Stimulated activated naive B cell treated with anti-CD40 and anti-IgM and Interleukin-4, amounts not matched to agents 10 μg/mL and 1 μg/mL and 100 μg/mL, for 72 hours (primary cell): Measurements from ENCODE around the gene SLC25A40.
"Not testable (repeated sequence)": the region's sequence is repeated elsewhere in the genome, so short reads cannot be mapped to it uniquely, and the experiment has no call there.

Experiments
- ATAC-seq, 2 donors: fragments of 150-1000 bp; cut with Tn5 transposase; replicated peaks; 2 replicates each; pipeline ENCODE4 v1.10.0; 2021; ENCODE audit warnings: moderate library complexity in 1 of 2
- DNase-seq: peaks from one replicate; pipeline ENCODE4 v3.0.0; 2021
- H3K27ac Mint-ChIP-seq: one replicate; pipeline ENCODE4 v1.8.0; 2022; ENCODE audit warnings: mild to moderate bottlenecking, mixed read lengths
- H3K27me3 Mint-ChIP-seq, 2 donors: one replicate each; pipeline ENCODE4 v1.8.0; 2022; ENCODE audit warnings: mixed read lengths in 2 of 2
- H3K36me3 Mint-ChIP-seq, 2 donors: one replicate each; pipeline ENCODE4 v1.8.0; 2022; ENCODE audit warnings: mixed read lengths in 2 of 2, mild to moderate bottlenecking in 1 of 2
- H3K4me1 Mint-ChIP-seq, 2 donors: one replicate each; pipeline ENCODE4 v1.8.0; 2022; ENCODE audit warnings: mixed read lengths in 2 of 2, mild to moderate bottlenecking in 1 of 2
- H3K4me3 Mint-ChIP-seq, 2 donors: one replicate each; pipeline ENCODE4 v1.8.0; 2022; ENCODE audit warnings: mild to moderate bottlenecking in 2 of 2, mixed read lengths in 2 of 2, moderate library complexity in 1 of 2
- H3K9me3 Mint-ChIP-seq, 2 donors: one replicate each; pipeline ENCODE4 v1.8.0; 2022; ENCODE audit warnings: mixed read lengths in 2 of 2, mild to moderate bottlenecking in 1 of 2

Gene SLC25A40

DNA sequence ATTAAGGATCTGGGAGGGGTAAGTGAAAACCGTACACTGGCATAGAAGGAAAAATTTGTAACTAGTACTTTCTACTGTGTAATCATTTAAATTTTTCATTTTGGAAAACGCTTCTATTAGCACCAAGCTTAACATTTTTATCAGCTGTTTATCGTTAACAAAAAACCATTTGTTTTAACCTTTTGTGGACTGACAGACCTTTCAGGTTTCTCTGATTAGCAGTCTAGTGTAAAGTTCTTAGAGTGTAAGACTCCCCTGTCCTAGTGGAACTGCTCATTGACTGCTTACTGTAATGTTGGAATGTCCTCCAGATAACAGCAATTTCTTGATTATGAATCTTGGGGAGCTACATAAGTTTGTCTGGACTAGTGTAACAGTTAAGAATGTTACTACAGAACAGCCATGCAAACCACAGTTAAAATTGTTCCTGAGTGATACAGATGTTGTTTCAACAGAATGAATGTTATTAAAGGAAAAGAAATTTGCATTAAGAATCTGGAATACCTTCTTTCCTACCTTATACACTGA lies 2.1 kb upstream of the SLC25A40 start:
- DNase-seq (no peak), ATAC-seq (no peak)
- Mint-ChIP-seq H3K27ac (no peak overlapping the region), H3K36me3 (peaks cover 9 to 18% of the 10 kb centered on the region in 2 donors), H3K4me3 (no peak overlapping the region), H3K27me3 (no peaks in the 10 kb centered on the region), H3K9me3 (no peaks in the 10 kb centered on the region), H3K4me1 (peaks cover 16 to 20% of the 10 kb centered on the region in 2 donors)

DNA sequence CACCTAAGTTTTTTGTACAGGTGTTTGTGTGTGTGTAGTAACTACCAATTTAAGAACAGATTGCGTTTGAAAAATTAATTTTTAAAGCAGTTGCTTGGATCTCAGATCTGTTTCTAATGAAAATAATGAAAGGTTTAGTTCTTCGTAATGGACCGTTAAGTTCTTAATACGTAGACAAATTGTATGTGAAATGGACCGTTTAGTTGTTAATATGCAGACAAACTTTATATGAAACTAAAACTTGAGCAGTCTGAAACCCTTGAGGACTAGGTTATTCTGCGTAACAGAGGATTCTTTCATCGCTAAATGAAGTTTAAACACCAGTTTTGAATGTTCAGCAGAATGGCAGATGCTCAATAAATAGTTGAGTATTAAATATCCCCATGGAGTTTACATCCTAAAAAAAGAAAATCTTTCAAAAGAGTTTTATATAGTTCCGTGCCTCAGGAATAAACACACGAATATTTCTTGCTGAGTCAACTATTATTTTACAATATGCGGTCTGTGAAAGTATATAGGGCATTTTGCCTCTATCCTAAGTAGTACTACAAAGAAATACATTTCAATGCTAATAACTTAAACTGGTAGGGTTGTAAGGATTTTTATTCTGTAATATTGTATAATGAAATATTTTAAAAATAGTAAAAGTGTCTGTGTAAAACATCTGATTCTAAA lies 1.3 kb upstream of the SLC25A40 start:
- Mint-ChIP-seq H3K27ac (peak overlapping the region; percentile 99), H3K4me1 (peaks cover 17 to 25% of the 10 kb centered on the region in 2 donors), H3K9me3 (no peaks in the 10 kb centered on the region), H3K4me3 (peak overlapping the region; percentile 97), H3K36me3 (peaks cover 9 to 18% of the 10 kb centered on the region in 2 donors), H3K27me3 (no peaks in the 10 kb centered on the region)
- ATAC-seq (no peak), DNase-seq (no peak)

GRCh38 chr7:87876869-87877234 lies 692 bp upstream of the SLC25A40 start:
- Mint-ChIP-seq H3K4me1 (peaks cover 14 to 28% of the 10 kb centered on the region in 2 donors), H3K4me3 (peak overlapping the region; percentile 97), H3K27ac (peak overlapping the region; percentile 99), H3K9me3 (peaks cover 0 to 2% of the 10 kb centered on the region in 2 donors), H3K36me3 (peaks cover 13 to 24% of the 10 kb centered on the region in 2 donors), H3K27me3 (no peaks in the 10 kb centered on the region)
- ATAC-seq, result peak; percentile 19 to 24
- DNase-seq, result peak; percentile 23

DNA sequence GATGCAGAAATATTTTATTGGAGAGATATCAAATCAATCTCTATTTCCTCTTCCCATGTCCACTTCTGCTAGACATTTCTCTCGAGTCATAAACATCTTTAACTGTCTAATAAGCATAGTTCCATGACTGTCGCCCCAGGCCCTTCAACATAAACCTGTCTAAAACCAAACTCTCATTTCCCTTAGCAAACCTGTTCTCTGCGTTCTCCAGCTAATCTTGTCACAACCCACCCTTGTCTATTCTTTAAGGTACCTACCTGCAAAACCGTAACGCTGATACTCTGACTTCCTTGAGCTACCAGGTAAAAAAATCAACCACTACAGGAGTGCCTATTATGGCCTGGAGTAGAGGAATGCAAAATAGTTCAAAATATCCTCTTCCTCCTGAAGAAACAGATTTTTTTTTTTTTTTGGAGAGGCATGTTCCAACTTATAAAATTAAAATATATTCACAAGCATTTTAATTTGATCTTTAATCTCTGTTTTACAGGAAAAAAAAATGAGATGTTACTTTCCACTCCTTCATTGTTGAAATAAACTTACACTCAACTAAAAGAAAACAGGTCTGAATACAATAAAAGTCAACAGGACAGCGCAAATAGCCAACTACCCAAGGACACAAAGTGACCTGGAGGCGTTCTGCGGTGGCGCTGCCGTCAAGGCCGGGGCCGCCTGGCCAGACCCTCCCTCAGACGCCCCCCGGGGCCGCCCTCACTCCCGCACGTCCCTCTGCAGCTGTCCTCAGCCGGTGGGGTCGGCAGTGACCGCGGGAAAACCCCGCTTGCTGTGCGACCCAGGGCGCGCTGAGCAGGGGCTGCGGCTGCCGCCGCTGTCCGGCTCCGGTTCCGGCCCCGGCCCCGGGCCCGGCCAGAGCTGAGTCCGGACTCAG lies 765 bp downstream of the SLC25A40 start:
- peaks cover 17 to 31% of the 10 kb centered on the region in 2 donors for H3K36me3 Mint-ChIP-seq
- no peak for DNase-seq

DNA sequence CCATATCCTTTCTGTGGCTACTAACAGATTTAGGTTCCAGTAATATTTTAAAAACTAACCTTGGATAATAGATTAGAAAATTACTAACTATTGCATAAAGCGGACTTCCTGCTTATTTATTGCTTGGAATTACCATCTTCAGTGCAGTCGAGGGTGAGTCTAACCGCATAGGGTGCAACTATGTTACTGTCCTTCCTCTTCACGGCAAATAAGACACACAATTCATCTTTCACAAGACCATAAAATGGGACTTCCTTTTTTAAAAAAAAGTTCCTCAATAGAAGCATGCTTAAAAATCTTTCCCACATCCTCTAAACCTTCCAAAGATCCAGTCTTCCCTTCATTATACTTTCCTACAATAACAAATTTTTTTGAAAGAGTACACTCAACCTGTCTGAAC lies 2.1 kb downstream of the SLC25A40 start:
- H3K4me3 Mint-ChIP-seq, result peak overlapping the region; percentile 97
- H3K27me3 Mint-ChIP-seq, result no peaks in the 10 kb centered on the region
- H3K27ac Mint-ChIP-seq, result peak overlapping the region; percentile 38
- H3K36me3 Mint-ChIP-seq, result peaks cover 18 to 33% of the 10 kb centered on the region in 2 donors
- peaks cover 16 to 30% of the 10 kb centered on the region in 2 donors for H3K4me1 Mint-ChIP-seq
- peaks cover 0 to 2% of the 10 kb centered on the region in 2 donors for H3K9me3 Mint-ChIP-seq
- DNase-seq (no peak), ATAC-seq (no peak)

More for the DNA sequence above, 765 bp downstream of the SLC25A40 start:
- Mint-ChIP-seq H3K4me3 (peak overlapping the region; percentile 97), H3K27ac (peak overlapping the region; percentile 79), H3K9me3 (peaks cover 0 to 2% of the 10 kb centered on the region in 2 donors), H3K4me1 (peaks cover 16 to 28% of the 10 kb centered on the region in 2 donors), H3K27me3 (no peaks in the 10 kb centered on the region)
- ATAC-seq, result peak; percentile 3 to 4

GRCh38 chr7:87873328-87873727 lies 2.8 kb downstream of the SLC25A40 start:
- peaks cover 18 to 33% of the 10 kb centered on the region in 2 donors for H3K36me3 Mint-ChIP-seq
- not testable (repeated sequence) for H3K9me3 Mint-ChIP-seq, ATAC-seq, H3K4me3 Mint-ChIP-seq, DNase-seq, H3K27me3 Mint-ChIP-seq, H3K27ac Mint-ChIP-seq
- H3K4me1 Mint-ChIP-seq, result peaks cover 16 to 33% of the 10 kb centered on the region in 2 donors

- Mint-ChIP-seq H3K36me3 (peaks cover 21 to 40% of the 10 kb centered on the region in 2 donors), H3K4me3 (no peak overlapping the region), H3K27ac (no peak overlapping the region), H3K27me3 (no peaks in the 10 kb centered on the region), H3K4me1 (peaks cover 16 to 33% of the 10 kb centered on the region in 2 donors), H3K9me3 (peaks cover under 1 to 4% of the 10 kb centered on the region in 2 donors)
- no peak for ATAC-seq
- DNase-seq, result no peak
These were observed 3.8 kb downstream of the SLC25A40 start for GRCh38 chr7:87872346-87872745.

- peaks cover 16 to 32% of the 10 kb centered on the region in 2 donors for H3K4me1 Mint-ChIP-seq
- peaks cover 12 to 15% of the 10 kb centered on the region in 2 donors for H3K9me3 Mint-ChIP-seq
- H3K36me3 Mint-ChIP-seq, result peaks cover 40 to 57% of the 10 kb centered on the region in 2 donors
- DNase-seq (no peak), ATAC-seq (no peak)
- H3K4me3 Mint-ChIP-seq, result no peak overlapping the region
- no peak overlapping the region for H3K27ac Mint-ChIP-seq
- no peaks in the 10 kb centered on the region for H3K27me3 Mint-ChIP-seq
These were observed 5.7 kb downstream of the SLC25A40 start for GRCh38 chr7:87870471-87870870.

GRCh38 chr7:87866533-87866932 lies 9.6 kb downstream of the SLC25A40 start:
- Mint-ChIP-seq H3K4me1 (peaks cover 4 to 22% of the 10 kb centered on the region in 2 donors), H3K9me3 (peaks cover 15 to 16% of the 10 kb centered on the region in 2 donors), H3K36me3 (peaks cover 45 to 58% of the 10 kb centered on the region in 2 donors)
- not testable (repeated sequence) for H3K27me3 Mint-ChIP-seq, DNase-seq, H3K27ac Mint-ChIP-seq, H3K4me3 Mint-ChIP-seq, ATAC-seq

DNA sequence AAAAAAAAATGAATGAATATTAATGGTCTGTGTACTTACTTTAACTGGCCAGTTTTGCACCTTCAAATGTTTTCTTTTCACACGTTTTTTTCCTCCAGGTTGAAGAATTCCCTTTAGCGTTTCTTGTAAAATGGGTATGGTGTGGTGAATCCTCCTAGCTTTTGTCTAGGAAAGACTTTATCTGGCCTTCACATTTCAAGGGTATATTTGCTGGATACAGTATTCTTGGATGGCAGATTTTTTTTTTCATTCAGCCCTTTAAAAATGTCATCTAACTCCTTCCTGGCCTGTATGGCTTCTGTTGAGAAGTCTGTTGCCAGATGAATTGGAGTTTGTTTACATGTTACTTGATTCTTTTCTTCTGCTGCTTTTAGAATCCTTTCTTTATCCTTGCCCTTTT lies 10.1 kb downstream of the SLC25A40 start:
- no peak overlapping the region for H3K27ac Mint-ChIP-seq
- DNase-seq, result no peak
- peaks cover 15 to 16% of the 10 kb centered on the region in 2 donors for H3K9me3 Mint-ChIP-seq
- no peaks in the 10 kb centered on the region for H3K27me3 Mint-ChIP-seq
- peaks cover 4 to 22% of the 10 kb centered on the region in 2 donors for H3K4me1 Mint-ChIP-seq
- ATAC-seq, result no peak
- H3K36me3 Mint-ChIP-seq, result peaks cover 43 to 55% of the 10 kb centered on the region in 2 donors
- H3K4me3 Mint-ChIP-seq, result no peak overlapping the region

- Mint-ChIP-seq H3K9me3 (no peaks in the 10 kb centered on the region), H3K27me3 (no peaks in the 10 kb centered on the region), H3K4me3 (no peak overlapping the region), H3K36me3 (peaks cover 13 to 21% of the 10 kb centered on the region in 2 donors), H3K4me1 (peaks cover 1 to 4% of the 10 kb centered on the region in 2 donors), H3K27ac (no peak overlapping the region)
- DNase-seq, result no peak
- no peak for ATAC-seq
These were observed 17.6 kb downstream of the SLC25A40 start for GRCh38 chr7:87858417-87859100.

DNA sequence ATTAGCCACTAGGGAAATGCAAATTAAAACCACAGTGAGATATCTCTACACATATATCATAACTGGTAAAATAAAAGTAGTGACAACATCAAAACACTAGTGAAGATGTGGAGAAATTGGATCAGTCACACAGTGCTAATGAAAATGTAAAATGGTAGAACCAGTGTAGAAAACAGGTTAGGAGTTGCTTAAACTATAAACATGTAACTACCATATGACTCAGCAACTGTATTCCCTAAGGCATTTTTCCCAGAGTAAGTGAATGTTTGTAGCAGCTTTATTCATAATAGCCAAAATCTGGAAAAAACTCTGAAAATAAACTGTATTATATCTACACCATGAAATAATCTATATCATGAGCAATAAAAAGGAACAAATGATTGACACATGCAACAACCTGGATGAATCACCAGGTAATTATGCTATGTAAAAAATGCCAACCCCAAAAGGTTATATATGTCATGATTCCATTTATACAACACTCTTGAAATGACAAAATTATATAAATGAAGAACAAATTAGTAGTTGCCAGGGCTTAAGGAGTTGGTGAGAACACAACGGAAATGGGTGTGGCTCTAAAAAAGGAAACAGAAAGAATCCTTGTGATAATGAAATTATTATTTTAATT lies 22.8 kb downstream of the SLC25A40 start:
- Mint-ChIP-seq H3K4me1 (peaks cover 7 to 11% of the 10 kb centered on the region in 2 donors), H3K27me3 (no peaks in the 10 kb centered on the region), H3K36me3 (peaks cover 21 to 31% of the 10 kb centered on the region in 2 donors), H3K4me3 (no peak overlapping the region), H3K9me3 (no peaks in the 10 kb centered on the region), H3K27ac (no peak overlapping the region)
- no peak for DNase-seq
- no peak for ATAC-seq

- no peak for ATAC-seq
- peaks cover 7 to 9% of the 10 kb centered on the region in 2 donors for H3K4me1 Mint-ChIP-seq
These were observed 23.9 kb downstream of the SLC25A40 start for GRCh38 chr7:87852306-87852705.

More at GRCh38 chr7:87852306-87852705, 23.9 kb downstream of the SLC25A40 start:
- no peak for DNase-seq
- Mint-ChIP-seq H3K27ac (no peak overlapping the region), H3K36me3 (peaks cover 19 to 28% of the 10 kb centered on the region in 2 donors), H3K4me3 (no peak overlapping the region), H3K27me3 (no peaks in the 10 kb centered on the region), H3K9me3 (no peaks in the 10 kb centered on the region)
